HG02870 (cell line): ENCODE measurements around the gene ERN1.
A peak's percentile ranks its signal among the peaks of the same experiment; 100 is the strongest.

Experiments used
- ATAC-seq: cut with Tn5 transposase; IDR thresholded peaks from one replicate; pipeline ENCODE4 v1.9.1; 2021; ENCODE audit warnings: mild to moderate bottlenecking, moderate library complexity; ENCODE audit not compliant: unreplicated experiment

The ERN1 gene

DNA sequence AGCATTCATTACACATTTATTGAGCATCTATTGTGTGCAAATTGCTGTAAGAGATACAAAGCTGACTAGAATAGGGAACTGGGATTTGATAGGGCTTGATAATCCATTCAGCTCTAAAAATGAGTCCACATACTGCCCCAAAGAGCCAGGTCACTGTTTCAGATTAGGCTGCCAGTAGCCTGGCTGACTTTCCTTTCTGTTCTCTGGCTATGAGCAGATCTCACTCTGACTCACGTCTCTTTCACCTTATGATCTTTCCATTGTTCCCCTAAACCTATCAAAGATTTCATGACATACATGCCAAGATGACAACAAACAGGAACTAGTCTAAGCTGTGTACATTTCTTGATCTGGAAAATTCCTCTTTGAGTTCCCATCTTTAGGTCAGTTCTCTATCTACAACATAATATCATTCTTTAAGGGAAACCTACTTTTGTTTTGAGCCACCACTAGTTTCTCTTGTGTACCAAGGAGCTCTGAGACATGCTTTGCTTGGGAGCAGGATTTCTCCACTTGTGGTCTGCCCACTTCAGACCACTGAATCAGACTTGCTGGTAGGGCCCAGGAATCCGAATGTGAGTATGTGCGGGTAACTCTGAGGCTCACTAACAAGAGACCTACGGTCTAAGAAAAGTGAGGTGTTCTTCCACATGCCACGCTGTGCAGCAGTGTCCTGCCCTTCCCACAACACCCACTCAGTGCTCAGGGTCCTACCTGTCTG lies 68.6 kb downstream of the ERN1 start:
- ATAC-seq, result peak; percentile 44

DNA sequence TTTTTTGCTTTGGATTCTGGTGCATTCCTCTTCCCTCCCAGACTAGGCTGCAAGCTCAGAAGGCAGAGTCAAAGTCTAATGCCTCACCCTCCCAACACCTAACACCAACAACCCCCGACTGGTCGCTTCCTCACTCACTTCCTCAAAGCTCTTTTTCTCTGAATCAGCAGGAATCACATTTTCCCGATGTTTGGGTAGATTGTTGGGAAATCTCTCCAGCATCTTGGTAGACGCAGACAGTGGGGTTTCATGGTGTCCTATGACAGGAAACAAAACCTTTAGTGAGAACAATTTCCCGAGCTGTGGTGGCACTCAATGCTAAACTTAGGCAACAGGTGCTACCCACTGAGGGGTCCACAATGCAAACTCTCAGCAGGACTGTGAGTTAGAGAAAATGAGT lies 69.6 kb downstream of the ERN1 start:
- ATAC-seq, result no peak

DNA sequence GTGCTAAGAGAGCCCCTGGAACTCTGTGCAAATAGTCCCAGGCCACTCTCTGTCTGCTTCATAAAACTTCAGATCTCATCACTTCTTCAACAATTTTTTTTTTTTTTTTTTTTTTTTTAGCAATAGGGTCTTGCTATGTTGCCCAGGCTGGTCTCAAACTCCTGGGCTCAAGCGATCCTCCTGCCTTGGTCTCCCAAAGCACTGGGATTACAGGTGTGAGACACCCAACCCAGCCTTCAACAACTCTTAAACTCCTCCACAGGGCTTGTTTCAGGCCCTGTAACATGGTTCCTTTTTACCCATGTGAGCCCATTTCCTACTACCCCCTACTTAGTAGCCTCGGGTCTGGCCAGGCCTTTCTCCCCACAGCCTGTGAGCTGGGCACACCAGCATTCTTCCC lies 70.2 kb downstream of the ERN1 start:
- no peak for ATAC-seq

DNA sequence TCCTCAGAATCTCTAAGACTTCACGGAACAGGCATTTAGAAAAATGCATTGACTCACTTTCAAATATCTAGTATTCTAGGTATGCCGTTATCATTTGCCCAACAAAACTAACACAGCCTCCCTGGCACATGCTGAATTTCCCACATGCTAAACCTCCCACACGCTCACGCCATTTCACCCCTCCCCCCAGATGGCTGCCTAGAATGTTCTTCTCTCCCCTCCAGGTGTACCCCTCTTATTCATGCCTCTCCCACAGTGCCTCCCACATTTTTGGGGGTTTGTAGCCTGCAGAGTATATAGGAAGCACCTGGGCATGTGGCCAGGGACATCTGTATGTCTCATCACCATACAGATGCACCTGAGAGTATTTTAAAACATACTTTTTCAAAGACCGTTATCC lies 71.3 kb downstream of the ERN1 start:
- no peak for ATAC-seq

DNA sequence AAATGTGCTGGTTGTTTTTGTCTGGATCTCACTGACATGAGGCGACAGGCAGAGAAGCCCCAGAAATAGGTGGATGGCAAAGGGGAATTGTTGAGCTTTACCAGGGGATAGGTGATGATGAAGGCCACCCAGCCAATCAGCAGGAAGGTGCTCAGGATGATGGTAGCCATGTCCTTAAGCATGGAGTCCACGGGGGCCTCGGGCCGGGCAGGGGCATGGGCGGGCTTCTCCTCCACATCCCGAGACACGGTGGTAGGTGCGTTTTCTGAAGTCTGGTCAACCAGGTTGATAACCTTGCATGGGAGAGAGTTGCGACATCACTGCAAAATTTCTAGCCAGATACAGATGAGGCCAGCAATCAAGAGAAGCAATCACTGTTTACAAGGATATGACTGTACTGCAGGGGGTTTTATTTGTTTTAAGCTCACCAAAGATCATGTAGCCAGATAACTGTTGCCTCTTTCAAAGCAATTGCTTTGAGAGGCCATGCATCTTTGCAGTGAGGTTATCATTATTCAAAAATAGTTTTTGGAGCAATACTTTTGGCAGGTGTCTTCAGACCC lies 72.2 kb downstream of the ERN1 start:
- ATAC-seq, result no peak

DNA sequence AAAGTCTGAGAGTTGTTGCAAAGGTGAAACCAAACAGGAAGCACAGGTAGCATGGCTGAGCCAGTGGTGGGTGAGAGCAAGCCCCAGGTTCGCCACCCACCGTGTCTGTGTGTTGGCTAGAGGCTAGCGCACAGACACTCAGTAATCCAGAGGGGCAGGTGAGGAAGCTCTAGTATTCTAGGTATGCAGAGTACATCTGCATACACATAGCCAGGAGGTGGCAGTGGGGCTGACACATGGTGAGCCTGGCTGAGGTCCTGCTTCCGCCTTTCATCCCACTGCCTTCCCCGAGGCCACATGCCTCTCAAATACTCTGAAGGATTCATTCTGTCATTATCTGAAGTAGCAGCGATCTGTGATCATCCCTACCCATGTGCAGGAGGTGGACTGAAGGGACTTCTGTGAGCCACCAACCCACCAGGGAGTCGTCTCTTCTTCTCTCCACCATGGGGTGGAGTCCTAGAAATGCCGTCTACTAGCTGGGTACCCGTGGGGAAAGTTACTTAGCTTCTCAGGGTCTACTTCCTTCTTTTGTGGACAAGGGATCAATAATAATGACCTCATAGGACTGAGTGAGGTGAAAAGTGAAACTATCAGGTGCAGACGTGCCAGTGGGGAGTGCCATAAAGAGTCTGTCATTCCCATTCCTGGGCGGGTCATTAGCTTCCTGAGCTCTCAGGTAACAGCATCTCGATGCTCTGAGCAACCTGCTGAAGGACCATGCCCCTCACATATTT lies 73.5 kb downstream of the ERN1 start:
- peak; percentile 72 for ATAC-seq

DNA sequence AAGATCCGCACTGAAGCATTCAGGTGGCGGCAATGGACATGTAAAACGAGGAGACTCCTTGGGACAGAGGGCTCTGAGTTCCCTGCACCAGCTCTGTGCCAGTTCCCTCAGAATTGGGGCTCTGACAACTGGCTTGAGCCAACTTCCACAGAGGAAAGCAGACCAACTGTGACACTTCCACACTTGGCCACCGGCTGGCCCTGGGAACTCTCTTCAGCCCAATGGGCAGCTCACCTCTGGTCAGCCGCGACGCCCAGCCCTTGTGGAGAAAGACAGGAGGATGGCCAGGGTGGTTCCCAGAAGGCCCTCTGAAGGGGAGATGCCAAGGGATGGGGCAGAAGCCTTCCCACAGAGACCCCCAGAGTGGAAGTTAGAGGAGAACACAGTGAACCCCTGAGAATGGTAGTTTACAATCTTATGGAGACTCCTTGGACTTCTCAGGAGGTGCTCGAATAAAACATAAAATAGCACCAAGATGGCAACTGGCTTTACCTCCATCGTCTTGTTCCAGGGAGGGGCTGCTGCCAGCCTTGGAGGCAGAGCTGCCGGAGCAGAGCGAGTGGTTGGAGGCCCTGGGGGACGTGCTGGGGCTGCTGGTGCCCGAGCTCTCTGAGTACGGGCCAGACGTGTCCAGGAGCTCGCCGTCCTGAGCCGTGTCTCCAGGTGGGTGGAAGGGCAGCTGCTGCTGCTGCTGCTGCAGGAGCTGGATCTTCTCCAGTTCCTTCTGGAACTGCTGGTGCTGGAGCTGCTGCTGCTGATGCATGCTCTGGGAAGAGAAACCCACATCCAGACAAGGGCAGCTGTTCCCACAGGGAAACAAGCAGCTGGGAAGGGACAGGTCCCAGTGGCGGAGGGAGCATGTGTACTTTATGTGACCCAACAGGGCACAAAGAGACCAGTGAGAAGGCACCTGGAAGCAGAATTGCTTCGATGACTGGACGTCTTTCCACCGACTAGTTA lies 74.5 kb downstream of the ERN1 start:
- no peak for ATAC-seq

DNA sequence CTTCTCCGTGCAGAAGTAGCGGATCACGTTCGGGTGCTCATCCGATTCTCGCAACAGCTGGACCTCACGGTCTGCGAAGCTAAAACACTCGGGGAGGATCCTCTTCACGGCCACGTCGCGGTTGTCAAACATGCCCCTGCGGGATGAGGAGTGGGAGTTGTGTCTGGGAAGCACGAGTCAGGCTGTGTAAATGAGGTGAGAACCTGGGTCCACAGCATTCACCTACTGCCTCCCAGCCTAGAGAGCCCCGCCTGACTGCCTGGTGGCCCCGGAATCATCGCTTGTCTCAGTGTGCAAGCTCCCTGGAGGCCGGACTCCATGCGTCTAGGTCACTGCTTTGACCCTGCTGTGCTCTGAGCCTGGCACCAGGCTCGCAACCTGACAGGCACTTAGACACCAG lies 75.6 kb downstream of the ERN1 start:
- no peak for ATAC-seq

DNA sequence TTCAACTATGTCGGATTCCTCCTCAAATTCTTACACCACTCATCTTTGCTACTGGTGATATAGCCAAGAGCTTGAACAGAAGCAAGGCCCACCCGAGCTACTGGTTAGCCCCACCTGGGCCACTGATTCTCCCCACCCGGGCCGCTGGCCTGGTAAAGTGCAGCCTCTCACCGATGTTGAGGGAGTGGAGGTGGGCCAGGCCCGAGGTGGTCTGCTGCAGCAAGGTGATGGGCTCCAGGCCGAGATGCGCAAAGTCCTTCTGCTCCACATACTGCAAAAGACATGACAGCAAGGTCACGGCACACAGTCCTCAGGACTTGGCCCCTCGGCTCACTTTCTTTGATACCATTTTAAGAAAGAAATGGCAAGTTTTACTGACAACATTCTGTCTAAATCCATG lies 76.8 kb downstream of the ERN1 start:
- no peak for ATAC-seq

DNA sequence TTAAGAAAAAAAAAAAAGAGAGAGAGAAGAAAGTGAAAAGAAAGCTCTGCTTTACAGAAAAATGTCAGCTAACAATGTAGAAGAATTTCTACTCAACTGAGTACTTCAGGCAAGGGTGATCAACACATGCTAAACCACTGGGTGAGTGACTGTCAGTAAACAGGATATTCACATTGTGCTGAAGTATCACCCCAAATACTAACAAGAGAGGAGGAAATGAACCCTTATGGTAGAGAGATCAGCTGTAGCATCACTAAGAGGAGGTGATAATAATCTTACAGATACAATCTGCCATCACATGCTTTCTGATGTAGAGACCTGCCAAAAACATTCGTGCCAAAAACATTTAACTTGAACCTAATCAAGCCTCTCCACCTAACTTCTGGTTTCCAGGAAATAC lies 78.8 kb downstream of the ERN1 start:
- ATAC-seq, result no peak

DNA sequence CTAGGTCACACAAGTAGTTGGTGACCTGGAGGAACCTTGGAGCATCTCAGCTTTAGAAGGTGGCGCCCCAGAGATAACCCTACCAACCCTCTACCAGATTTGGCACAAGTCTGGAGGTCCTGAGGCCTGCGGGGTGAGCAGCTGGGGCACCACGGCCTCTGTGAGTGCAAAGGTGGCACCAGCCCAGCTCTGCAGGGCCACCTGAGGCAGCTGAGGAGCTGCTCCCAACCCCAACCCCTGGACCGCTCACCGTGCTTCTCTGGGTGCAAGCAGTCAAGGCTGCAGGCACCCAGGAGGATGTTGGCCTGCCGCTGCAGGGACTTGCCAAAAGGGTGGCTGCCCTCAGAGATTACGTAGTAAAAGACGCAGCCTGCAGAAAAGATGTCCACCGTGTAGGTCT lies 81.1 kb downstream of the ERN1 start:
- no peak for ATAC-seq

DNA sequence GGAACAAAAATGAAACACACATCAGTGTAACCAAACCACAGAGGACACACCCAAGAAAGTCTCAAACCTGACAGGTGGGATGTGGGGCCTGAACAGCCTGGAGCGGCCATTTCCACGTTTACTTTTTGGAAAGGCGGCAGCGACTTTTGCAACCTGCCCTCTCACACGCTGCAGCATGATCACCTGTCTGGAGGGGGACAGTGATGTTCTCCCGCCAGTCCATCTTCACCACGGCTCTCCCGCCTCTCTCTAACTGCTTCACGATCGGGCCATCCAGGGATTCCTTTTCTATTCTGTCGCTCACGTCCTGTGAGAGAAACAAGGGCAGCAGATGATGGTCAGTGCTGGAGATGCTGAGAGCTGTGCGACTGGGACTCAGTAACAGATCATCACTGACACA lies 84.8 kb downstream of the ERN1 start:
- ATAC-seq, result no peak

DNA sequence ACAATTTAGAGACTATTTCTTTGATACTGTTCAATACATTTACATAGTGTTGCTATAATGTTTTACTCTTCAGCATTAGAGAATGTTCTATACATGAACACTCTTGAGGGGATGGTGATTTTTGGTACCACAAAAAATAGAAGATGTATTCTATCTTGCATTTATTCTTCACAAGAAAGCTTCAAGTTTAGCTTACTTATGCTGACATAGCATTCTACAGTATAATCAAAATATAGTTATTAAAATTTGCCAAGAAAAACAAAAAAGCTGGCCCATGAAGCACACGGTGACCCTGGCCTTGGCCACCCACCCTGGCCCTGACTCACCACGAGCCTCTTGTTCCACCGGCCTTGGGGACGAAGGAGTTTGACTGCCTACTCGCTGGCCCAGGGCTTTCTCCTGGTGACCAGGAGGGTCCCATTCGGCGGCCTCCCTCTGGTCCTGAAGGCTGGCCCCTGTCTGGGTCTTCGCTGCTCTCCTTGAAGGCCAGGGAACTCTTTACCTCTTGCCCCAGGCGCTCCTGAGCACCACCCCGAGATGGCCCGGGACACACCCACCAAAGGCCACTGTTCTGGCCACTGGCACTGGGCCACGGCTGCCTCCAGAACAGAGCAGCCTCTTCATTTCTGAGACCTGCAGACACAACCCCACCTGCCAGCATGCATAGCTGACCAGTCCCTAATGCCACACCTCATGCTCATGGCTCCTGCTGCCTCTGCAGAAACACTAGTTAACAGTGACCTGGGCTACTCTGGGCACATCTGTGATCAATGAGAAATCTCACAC lies 87.1 kb downstream of the ERN1 start:
- no peak for ATAC-seq

DNA sequence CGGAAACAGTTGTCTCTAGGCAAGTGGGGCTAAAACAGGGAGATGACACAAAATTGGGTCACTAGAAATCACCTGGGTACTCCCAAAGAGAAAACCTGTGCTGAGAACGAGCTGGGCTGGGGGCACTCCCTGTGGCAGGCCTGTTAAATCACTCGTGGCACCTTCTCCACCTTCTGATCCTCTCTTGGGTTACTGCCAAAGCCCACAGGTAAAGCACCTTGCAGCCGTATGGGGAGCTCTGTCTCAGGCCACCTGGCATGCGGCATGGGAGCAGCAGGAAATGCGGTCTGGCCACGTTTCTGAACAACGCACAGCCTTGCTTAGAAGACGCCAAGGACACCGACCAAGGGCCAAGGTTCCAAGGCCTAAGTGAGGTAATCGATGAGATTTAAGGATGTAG lies 88.0 kb downstream of the ERN1 start:
- no peak for ATAC-seq

DNA sequence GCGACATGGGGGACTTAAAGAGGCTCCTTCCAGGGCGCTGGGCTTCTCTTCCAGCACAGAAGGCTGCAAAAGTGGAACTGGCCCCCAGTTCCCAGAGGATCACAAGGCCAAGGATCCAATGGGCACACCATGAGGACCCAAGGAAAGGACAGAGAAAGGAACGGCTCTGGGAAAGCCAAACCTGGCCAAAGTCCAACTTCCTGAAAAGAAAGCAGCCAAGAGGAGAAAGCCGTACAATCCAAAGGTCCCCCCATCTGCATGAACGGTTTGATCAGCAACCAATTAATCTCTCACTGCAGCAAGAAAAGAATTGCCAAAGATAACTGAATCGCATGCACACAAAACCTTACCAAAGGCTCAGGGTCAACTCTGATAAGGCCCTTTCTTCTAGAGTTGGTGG lies 89.7 kb downstream of the ERN1 start:
- ATAC-seq, result no peak

DNA sequence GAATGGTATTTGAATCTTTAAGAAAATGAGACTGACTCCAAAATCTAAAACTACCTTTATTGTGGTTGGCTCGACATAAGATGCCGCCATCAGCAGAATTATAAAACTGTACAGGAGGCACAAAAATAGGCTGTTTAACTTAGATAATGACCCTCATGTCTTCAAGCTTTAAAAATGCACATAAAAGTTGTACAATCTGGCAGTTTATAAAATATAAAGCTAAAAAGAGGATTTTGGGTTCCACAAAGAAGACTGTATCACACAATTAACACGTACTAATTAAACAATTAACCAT lies 90.9 kb downstream of the ERN1 start:
- no peak for ATAC-seq

DNA sequence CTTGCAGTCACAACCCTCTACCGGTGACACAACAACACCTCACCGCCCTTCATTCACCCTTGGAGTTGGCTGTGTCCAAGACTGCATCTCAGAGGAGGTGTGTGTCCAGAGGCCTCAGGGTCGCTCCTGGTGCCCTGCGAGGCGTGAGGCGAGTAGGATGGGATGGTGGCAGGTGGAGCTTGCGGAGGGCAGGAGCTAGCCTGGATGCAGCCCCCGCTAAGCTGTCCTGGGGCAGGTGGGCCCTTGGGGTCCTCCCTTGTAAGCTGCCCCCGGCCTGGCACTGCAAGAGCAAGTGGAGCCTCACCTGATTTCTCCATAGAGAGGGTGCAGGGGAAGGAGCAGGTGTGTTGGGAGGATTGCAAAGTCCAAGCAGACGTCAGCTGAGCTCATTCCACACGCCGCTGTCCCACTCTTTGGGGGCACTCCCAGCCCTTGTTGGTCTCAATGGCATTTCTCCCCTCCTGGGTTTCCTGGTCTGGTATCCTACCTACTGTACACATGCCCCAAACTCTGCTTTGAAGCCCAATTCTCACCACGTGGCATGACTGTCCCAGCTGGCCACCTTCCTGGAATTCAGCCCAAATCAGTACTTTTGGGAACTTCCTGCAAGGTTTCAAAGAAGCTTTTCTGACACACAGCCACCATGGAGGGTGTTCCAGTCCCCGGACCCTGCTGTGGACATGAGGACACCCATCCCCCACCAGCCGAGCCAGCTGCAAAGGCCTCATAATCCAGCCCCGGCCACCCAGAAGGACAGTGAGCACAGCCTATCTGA lies 91.4 kb downstream of the ERN1 start:
- ATAC-seq, result no peak

DNA sequence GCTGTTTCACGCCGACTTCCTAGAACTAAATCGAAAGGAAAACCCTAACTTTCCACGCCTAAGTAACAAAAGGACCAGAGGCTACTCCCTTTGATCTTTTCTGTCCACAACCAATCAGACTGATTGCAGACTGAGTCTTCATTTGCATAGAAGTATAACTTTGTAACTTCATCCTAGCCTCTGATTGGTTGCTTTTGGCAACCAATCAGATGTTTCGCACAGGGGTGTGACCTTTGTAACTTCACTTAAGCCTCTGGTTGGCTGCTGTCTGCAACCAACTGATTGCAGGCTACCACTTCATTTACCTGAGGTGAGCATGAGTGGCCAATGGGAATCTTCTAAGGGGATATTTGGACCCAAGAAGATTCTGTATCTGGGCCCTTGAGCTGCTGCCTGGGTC lies 92.1 kb downstream of the ERN1 start:
- ATAC-seq, result no peak

DNA sequence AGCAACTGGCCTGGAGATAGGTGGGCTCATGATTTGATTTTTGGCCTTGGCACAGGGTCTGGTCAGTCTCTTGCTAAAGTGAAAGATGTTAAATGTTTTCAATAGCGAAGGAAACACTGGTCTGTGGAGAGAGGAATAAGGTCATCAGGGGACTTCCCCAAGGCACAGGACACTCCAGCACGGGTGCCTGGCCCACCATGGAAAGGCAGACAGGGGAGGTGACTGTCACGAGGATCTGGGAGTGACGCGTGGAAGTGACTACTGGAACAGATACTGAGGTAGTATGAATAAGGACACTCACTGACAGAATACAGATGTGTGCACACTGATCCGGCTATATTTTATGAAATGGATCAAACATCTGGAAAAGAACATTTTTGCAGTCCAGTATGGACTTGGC lies 92.8 kb downstream of the ERN1 start:
- no peak for ATAC-seq
